IMR-90 (cell line): ENCODE measurements around the gene SRR.

Experiments
- BHLHE40 ChIP-seq: fragments of 150-350 bp; IDR thresholded peaks from 2 replicates; pipeline ENCODE4 v1.6.1; 2016; ENCODE audit warnings: mild to moderate bottlenecking, low read depth, low read length
- CEBPB ChIP-seq: IDR thresholded peaks from 2 replicates; pipeline ENCODE4 v1.6.1; 2012; ENCODE audit warnings: low read depth, low read length, improper control_type of control experiment
- CTCF ChIP-seq: conservative IDR thresholded peaks from 2 replicates; pipeline ENCODE4 v1.5.1; 2012; ENCODE audit warnings: mild to moderate bottlenecking, low read depth, low read length, improper control_type of control experiment
- FOS ChIP-seq: fragments of 150-350 bp; IDR thresholded peaks from 2 replicates; pipeline ENCODE4 v1.6.1; 2016; ENCODE audit warnings: low read depth, low read length
- MAFK ChIP-seq: IDR thresholded peaks from 2 replicates; pipeline ENCODE4 v1.6.1; 2012; ENCODE audit warnings: low read depth, low read length, improper control_type of control experiment
- MAZ ChIP-seq: IDR thresholded peaks from 2 replicates; pipeline ENCODE4 v1.6.1; 2012; ENCODE audit warnings: low read depth, mild to moderate bottlenecking, low read length, improper control_type of control experiment, moderate library complexity, borderline replicate concordance
- MXI1 ChIP-seq: IDR thresholded peaks from 2 replicates; pipeline ENCODE4 v1.6.1; 2012; ENCODE audit warnings: low read depth, mild to moderate bottlenecking, low read length, moderate library complexity, borderline replicate concordance
- NFE2L2 ChIP-seq: fragments of 150-350 bp; IDR thresholded peaks from 2 replicates; pipeline ENCODE4 v1.6.1; 2016; ENCODE audit warnings: low read depth, mild to moderate bottlenecking, low read length
- POLR2A ChIP-seq: IDR thresholded peaks from 2 replicates; pipeline ENCODE4 v1.6.1; 2012; ENCODE audit warnings: mild to moderate bottlenecking, low read depth, low read length
- RAD21 ChIP-seq: IDR thresholded peaks from 2 replicates; pipeline ENCODE4 v1.6.1; 2012; ENCODE audit warnings: low read length, improper control_type of control experiment
- RFX5 ChIP-seq: IDR thresholded peaks from 2 replicates; pipeline ENCODE4 v1.8.0; 2012; ENCODE audit warnings: low read depth, mild to moderate bottlenecking, low read length, moderate library complexity
- SMC3 ChIP-seq: fragments of 150-350 bp; IDR thresholded peaks from 2 replicates; pipeline ENCODE4 v1.6.1; 2016; ENCODE audit warnings: low read depth, mild to moderate bottlenecking, antibody characterized with exemption, low read length, moderate library complexity
- TF ChIP-seq, protein P1 (sequence below): fragments of 150-350 bp; IDR thresholded peaks from 2 replicates; pipeline ENCODE4 v1.6.1; 2017; ENCODE audit warnings: mild to moderate bottlenecking, antibody characterized with exemption, low read length, low read depth

GRCh38 chr17:2363851-2364762, 60.4 kb downstream of the SRR start:
- no peak for TF ChIP-seq POLR2A
- TF ChIP-seq SMC3 = no peak
- TF ChIP-seq CEBPB = no peak
- no peak for TF ChIP-seq RFX5
- TF ChIP-seq CTCF = no peak
- TF ChIP-seq MAFK = no peak
- TF ChIP-seq RAD21 = no peak
- TF ChIP-seq BHLHE40 = no peak
- no peak for TF ChIP-seq MAZ
- TF ChIP-seq, protein P1, sequence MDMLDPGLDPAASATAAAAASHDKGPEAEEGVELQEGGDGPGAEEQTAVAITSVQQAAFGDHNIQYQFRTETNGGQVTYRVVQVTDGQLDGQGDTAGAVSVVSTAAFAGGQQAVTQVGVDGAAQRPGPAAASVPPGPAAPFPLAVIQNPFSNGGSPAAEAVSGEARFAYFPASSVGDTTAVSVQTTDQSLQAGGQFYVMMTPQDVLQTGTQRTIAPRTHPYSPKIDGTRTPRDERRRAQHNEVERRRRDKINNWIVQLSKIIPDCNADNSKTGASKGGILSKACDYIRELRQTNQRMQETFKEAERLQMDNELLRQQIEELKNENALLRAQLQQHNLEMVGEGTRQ = no peak
- no peak for TF ChIP-seq MXI1
- TF ChIP-seq FOS = no peak
- no peak for TF ChIP-seq NFE2L2
